Measurements from ENCODE around the gene RAMACL. TPM values are rescaled to one million over a fixed set of nuclear protein-coding genes. Genes with fewer than 3 reads are reported as not detected.
"Not testable (repeated sequence)": the region's sequence is repeated elsewhere in the genome, so short reads cannot be mapped to it uniquely, and the experiment has no call there.

The RAMACL gene
- total RNA-seq, 1 experiment from 2014 or later: 0.18 TPM

GRCh38 chr6:166587631-166588413 lies 1.3 kb upstream of the RAMACL start:
- in situ Hi-C loops (cut with HindIII; ENCODE audit: low pct_unique_long_range_greater_than_20kb, low sequenced_read_pairs): no loop called here
- DNase-seq (ENCODE audit: low read depth, low spot score): no peak

- in situ Hi-C loops (cut with HindIII; ENCODE audit: low pct_unique_long_range_greater_than_20kb, low sequenced_read_pairs): no loop called here
- no peak for DNase-seq (ENCODE audit: low read depth, low spot score)
These were observed 1.5 kb downstream of the RAMACL start for GRCh38 chr6:166584853-166585429.

GRCh38 chr6:166584155-166584554 lies 2.3 kb downstream of the RAMACL start:
- DNase-seq (ENCODE audit: low read depth, low spot score): no peak
- in situ Hi-C loops (cut with HindIII; ENCODE audit: low pct_unique_long_range_greater_than_20kb, low sequenced_read_pairs): no loop called here

- in situ Hi-C loops (cut with HindIII; ENCODE audit: low pct_unique_long_range_greater_than_20kb, low sequenced_read_pairs): no loop called here
- DNase-seq (ENCODE audit: low read depth, low spot score): no peak
These were observed 3.1 kb downstream of the RAMACL start for GRCh38 chr6:166583230-166583965.

GRCh38 chr6:166582258-166582657 lies 4.2 kb downstream of the RAMACL start:
- in situ Hi-C loops (cut with HindIII; ENCODE audit: low pct_unique_long_range_greater_than_20kb, low sequenced_read_pairs): no loop called here
- no peak for DNase-seq (ENCODE audit: low read depth, low spot score)

GRCh38 chr6:166581801-166582200 lies 4.7 kb downstream of the RAMACL start:
- in situ Hi-C loops (cut with HindIII; ENCODE audit: low pct_unique_long_range_greater_than_20kb, low sequenced_read_pairs); DNase-seq (ENCODE audit: low read depth, low spot score): not testable (repeated sequence)

- in situ Hi-C loops (cut with HindIII; ENCODE audit: low pct_unique_long_range_greater_than_20kb, low sequenced_read_pairs): no loop called here
These were observed 5.4 kb downstream of the RAMACL start for GRCh38 chr6:166581091-166581511.

GRCh38 chr6:166580076-166581050 lies 6.1 kb downstream of the RAMACL start:
- in situ Hi-C loops (cut with HindIII; ENCODE audit: low pct_unique_long_range_greater_than_20kb, low sequenced_read_pairs): no loop called here
- DNase-seq (ENCODE audit: low read depth, low spot score): no peak

More at GRCh38 chr6:166581091-166581511, 5.4 kb downstream of the RAMACL start:
- DNase-seq (ENCODE audit: low read depth, low spot score): no peak

GRCh38 chr6:166579237-166579850 lies 7.1 kb downstream of the RAMACL start:
- in situ Hi-C loops (cut with HindIII; ENCODE audit: low pct_unique_long_range_greater_than_20kb, low sequenced_read_pairs): no loop called here
- DNase-seq (ENCODE audit: low read depth, low spot score): no peak

GRCh38 chr6:166578536-166579236 lies 7.8 kb downstream of the RAMACL start:
- in situ Hi-C loops (cut with HindIII; ENCODE audit: low pct_unique_long_range_greater_than_20kb, low sequenced_read_pairs): no loop called here

GRCh38 chr6:166575205-166575604 lies 11.3 kb downstream of the RAMACL start:
- in situ Hi-C loops (cut with HindIII; ENCODE audit: low pct_unique_long_range_greater_than_20kb, low sequenced_read_pairs): no loop called here
- DNase-seq (ENCODE audit: low read depth, low spot score): no peak

More at GRCh38 chr6:166578536-166579236, 7.8 kb downstream of the RAMACL start:
- no peak for DNase-seq (ENCODE audit: low read depth, low spot score)

- in situ Hi-C loops (cut with HindIII; ENCODE audit: low pct_unique_long_range_greater_than_20kb, low sequenced_read_pairs): no loop called here
- DNase-seq (ENCODE audit: low read depth, low spot score): no peak
These were observed 12.8 kb downstream of the RAMACL start for GRCh38 chr6:166573511-166574216.

GRCh38 chr6:166572370-166573261 lies 13.9 kb downstream of the RAMACL start:
- DNase-seq (ENCODE audit: low read depth, low spot score): no peak
- in situ Hi-C loops (cut with HindIII; ENCODE audit: low pct_unique_long_range_greater_than_20kb, low sequenced_read_pairs): no loop called here

- no peak for DNase-seq (ENCODE audit: low read depth, low spot score)
These were observed 15.4 kb downstream of the RAMACL start for GRCh38 chr6:166570929-166571713.

More at GRCh38 chr6:166570929-166571713, 15.4 kb downstream of the RAMACL start:
- in situ Hi-C loops (cut with HindIII; ENCODE audit: low pct_unique_long_range_greater_than_20kb, low sequenced_read_pairs): no loop called here
